Activated T-cell treated with anti-CD3 and anti-CD28 coated beads for 24 hours (primary cell): Measurements from ENCODE around the gene UGT1A1.

Source experiments
- DNase-seq: peaks from one replicate; pipeline ENCODE4 v3.0.0-alpha.2; 2020; ENCODE audit warnings: low read depth

UGT1A1 gene

GRCh38 chr2:233798335-233799086 is 38.4 kb downstream of the UGT1A1 start:
- DNase-seq: no peak

- DNase-seq: no peak
These were observed 39.1 kb downstream of the UGT1A1 start for GRCh38 chr2:233799087-233799665.

- DNase-seq: no peak
These were observed 39.6 kb downstream of the UGT1A1 start for GRCh38 chr2:233799716-233800115.

- DNase-seq: no peak
These were observed 40.1 kb downstream of the UGT1A1 start for GRCh38 chr2:233800208-233800607.

GRCh38 chr2:233801357-233802131 is 41.5 kb downstream of the UGT1A1 start:
- DNase-seq: no peak

- no peak for DNase-seq
These were observed 42.2 kb downstream of the UGT1A1 start for GRCh38 chr2:233802132-233802815.

- no peak for DNase-seq
These were observed 43.3 kb downstream of the UGT1A1 start for GRCh38 chr2:233803292-233803911.

- DNase-seq: no peak
These were observed 43.9 kb downstream of the UGT1A1 start for GRCh38 chr2:233803994-233804393.

GRCh38 chr2:233807215-233807865 is 47.3 kb downstream of the UGT1A1 start:
- DNase-seq: no peak

- DNase-seq: no peak
These were observed 48.2 kb downstream of the UGT1A1 start for GRCh38 chr2:233807966-233808935.

GRCh38 chr2:233810385-233810784 is 50.3 kb downstream of the UGT1A1 start:
- no peak for DNase-seq

- DNase-seq: no peak
These were observed 51.0 kb downstream of the UGT1A1 start for GRCh38 chr2:233811087-233811486.

- no peak for DNase-seq
These were observed 51.7 kb downstream of the UGT1A1 start for GRCh38 chr2:233811732-233812131.

GRCh38 chr2:233813236-233814055 is 53.4 kb downstream of the UGT1A1 start:
- no peak for DNase-seq

- no peak for DNase-seq
These were observed 54.2 kb downstream of the UGT1A1 start for GRCh38 chr2:233814056-233814835.

GRCh38 chr2:233815861-233816260 is 55.8 kb downstream of the UGT1A1 start:
- DNase-seq: no peak

GRCh38 chr2:233816334-233816733 is 56.3 kb downstream of the UGT1A1 start:
- DNase-seq: no peak

- DNase-seq: no peak
These were observed 56.7 kb downstream of the UGT1A1 start for GRCh38 chr2:233816771-233817170.
